ENCODE data around the gene GNA12. TPM values are rescaled to one million over a fixed set of nuclear protein-coding genes. Genes with fewer than 3 reads are reported as not detected.

The GNA12 gene
- total RNA-seq, 1 experiment from 2014 or later: 36.2 TPM

GRCh38 chr7:2730846-2731770 lies 113.0 kb downstream of the GNA12 start:
- BruUV-seq (replicated peaks): no TSS peak

GRCh38 chr7:2729893-2730716 lies 114.0 kb downstream of the GNA12 start:
- no peak for DNase-seq (ENCODE audit: unreplicated experiment)
- no peak for TF ChIP-seq CTCF (IDR thresholded peaks at IDR 0.05; ENCODE audit: unreplicated experiment)
- Mint-ChIP-seq H3K36me3 (ENCODE audit: insufficient read depth, unreplicated experiment) (peaks cover 43% of the 10 kb centered on the region), H3K27me3 (ENCODE audit: insufficient read depth, unreplicated experiment) (no peaks in the 10 kb centered on the region), H3K4me3 (ENCODE audit: unreplicated experiment) (no peak overlapping the region), H3K27ac (ENCODE audit: low read depth, unreplicated experiment) (no peak overlapping the region), H3K9me3 (ENCODE audit: unreplicated experiment) (no peaks in the 10 kb centered on the region), H3K4me1 (ENCODE audit: insufficient read depth, unreplicated experiment) (no peaks in the 10 kb centered on the region)
- POLR2A ChIA-PET: interaction anchor here (1.0 kb wide), 1 partner anchor 28 kb away, joined by 3 read pairs; no protein-coding TSS in a partner anchor
- BruUV-seq (replicated peaks): no TSS peak
- intact Hi-C loops (cut with micrococcal nuclease): loop anchor here (10.0 kb wide), 1 partner anchor 145 kb away; no protein-coding TSS in a partner anchor
- CTCF ChIA-PET: interaction anchor here (0.9 to 1.3 kb wide), 2 partner anchors 10 to 21 kb away, joined by 3 read pairs; no protein-coding TSS in a partner anchor

More at GRCh38 chr7:2730846-2731770, 113.0 kb downstream of the GNA12 start:
- no peaks in the 10 kb centered on the region for H3K27me3 Mint-ChIP-seq (ENCODE audit: insufficient read depth, unreplicated experiment)
- CTCF ChIA-PET: interaction anchor here (0.9 kb wide), 1 partner anchor 22 kb away, joined by 3 read pairs; no protein-coding TSS in a partner anchor
- peaks cover 45% of the 10 kb centered on the region for H3K36me3 Mint-ChIP-seq (ENCODE audit: insufficient read depth, unreplicated experiment)
- POLR2A ChIA-PET: interaction anchor here (1.9 kb wide), 1 partner anchor 26 kb away, joined by 6 read pairs; no protein-coding TSS in a partner anchor
- H3K4me1 Mint-ChIP-seq (ENCODE audit: insufficient read depth, unreplicated experiment): no peaks in the 10 kb centered on the region
- DNase-seq (ENCODE audit: unreplicated experiment): no peak
- intact Hi-C loops (cut with micrococcal nuclease): no loop called here
- no peaks in the 10 kb centered on the region for H3K9me3 Mint-ChIP-seq (ENCODE audit: unreplicated experiment)
- H3K4me3 Mint-ChIP-seq (ENCODE audit: unreplicated experiment): no peak overlapping the region
- no peak for TF ChIP-seq CTCF (IDR thresholded peaks at IDR 0.05; ENCODE audit: unreplicated experiment)
- H3K27ac Mint-ChIP-seq (ENCODE audit: low read depth, unreplicated experiment): no peak overlapping the region

GRCh38 chr7:2729031-2729892 lies 114.8 kb downstream of the GNA12 start:
- DNase-seq (ENCODE audit: unreplicated experiment): no peak
- H3K36me3 Mint-ChIP-seq (ENCODE audit: insufficient read depth, unreplicated experiment): peaks cover 45% of the 10 kb centered on the region
- no peak overlapping the region for H3K27ac Mint-ChIP-seq (ENCODE audit: low read depth, unreplicated experiment)
- H3K9me3 Mint-ChIP-seq (ENCODE audit: unreplicated experiment): no peaks in the 10 kb centered on the region
- TSS peak; percentile 18 for BruUV-seq (replicated peaks)
- no peaks in the 10 kb centered on the region for H3K27me3 Mint-ChIP-seq (ENCODE audit: insufficient read depth, unreplicated experiment)
- ChIA-PET POLR2A (interaction anchor here (1.0 kb wide), 1 partner anchor 29 kb away, joined by 3 read pairs; no protein-coding TSS in a partner anchor), CTCF (interaction anchor here (1.3 kb wide), 1 partner anchor 10 kb away, joined by 3 read pairs; no protein-coding TSS in a partner anchor)
- TF ChIP-seq CTCF (IDR thresholded peaks at IDR 0.05; ENCODE audit: unreplicated experiment): no peak
- no peaks in the 10 kb centered on the region for H3K4me1 Mint-ChIP-seq (ENCODE audit: insufficient read depth, unreplicated experiment)
- H3K4me3 Mint-ChIP-seq (ENCODE audit: unreplicated experiment): no peak overlapping the region
- intact Hi-C loops (cut with micrococcal nuclease): loop anchor here (10.0 kb wide), 1 partner anchor 146 kb away; no protein-coding TSS in a partner anchor

Measured in MCF 10A (cell line).